Measurements from ENCODE around the gene NCAM1. TPM values are rescaled to one million over a fixed set of nuclear protein-coding genes. Genes with fewer than 3 reads are reported as not detected.

The NCAM1 gene
- total and polyA plus RNA-seq, 2 experiments from 2014 or later: 0.76 to 1.6 TPM

- TF ChIP-seq ZNF462 (CRISPR knock-in tag; IDR thresholded peaks at IDR 0.05) (no peak), ZNF331 (CRISPR knock-in tag; IDR thresholded peaks at IDR 0.05; ENCODE audit: low read depth) (no peak), REST (IDR thresholded peaks at IDR 0.05; ENCODE audit: unreplicated experiment) (no peak), JUNB (IDR thresholded peaks at IDR 0.05; ENCODE audit: unreplicated experiment) (no peak), ZNF114 (CRISPR knock-in tag; IDR thresholded peaks at IDR 0.05) (no peak)
These were observed 11.4 kb downstream of the NCAM1 start (continued) for GRCh38 chr11:112972399-112973145.
